SKM-1 treated with dmso at 0.1 percent for 144 hours (cell line): ENCODE results near the gene KIF3B.
"Not testable (repeated sequence)": the region's sequence is repeated elsewhere in the genome, so short reads cannot be mapped to it uniquely, and the experiment has no call there.

Experiments used
- DNase-seq: peaks from one replicate; lab custom pipeline; 2025; ENCODE audit not compliant: unreplicated experiment; lab: John Stamatoyannopoulos, UW

KIF3B gene

GRCh38 chr20:32246208-32246607, 31.2 kb upstream of the KIF3B start:
- DNase-seq, result not testable (repeated sequence)

- DNase-seq, result no peak
Observed at GRCh38 chr20:32248043-32248442, 29.4 kb upstream of the KIF3B start.

- peak; percentile 74 for DNase-seq
Observed at GRCh38 chr20:32249030-32249738, 28.3 kb upstream of the KIF3B start.

GRCh38 chr20:32251470-32251869, 26.0 kb upstream of the KIF3B start:
- DNase-seq, result no peak

- no peak for DNase-seq
Observed at GRCh38 chr20:32252189-32252588, 25.3 kb upstream of the KIF3B start.

GRCh38 chr20:32260973-32261372, 16.5 kb upstream of the KIF3B start:
- not testable (repeated sequence) for DNase-seq

- DNase-seq, result no peak
Observed at GRCh38 chr20:32261644-32262043, 15.8 kb upstream of the KIF3B start.

- no peak for DNase-seq
Observed at GRCh38 chr20:32263398-32263954, 14.0 kb upstream of the KIF3B start.

- no peak for DNase-seq
Observed at GRCh38 chr20:32271620-32272019, 5.8 kb upstream of the KIF3B start.

- no peak for DNase-seq
Observed at GRCh38 chr20:32274359-32274758, 3.1 kb upstream of the KIF3B start.

- not testable (repeated sequence) for DNase-seq
Observed at GRCh38 chr20:32275163-32275562, 2.3 kb upstream of the KIF3B start.

GRCh38 chr20:32278199-32278643, 770 bp downstream of the KIF3B start:
- DNase-seq, result peak; percentile 33

GRCh38 chr20:32281711-32282110, 4.3 kb downstream of the KIF3B start:
- DNase-seq, result no peak

- DNase-seq, result no peak
Observed at GRCh38 chr20:32282461-32282860, 5.0 kb downstream of the KIF3B start.

- DNase-seq, result no peak
Observed at GRCh38 chr20:32285082-32285620, 7.7 kb downstream of the KIF3B start.

- DNase-seq, result no peak
Observed at GRCh38 chr20:32285621-32286371, 8.3 kb downstream of the KIF3B start.

- no peak for DNase-seq
Observed at GRCh38 chr20:32287231-32287638, 9.8 kb downstream of the KIF3B start.

- DNase-seq, result no peak
Observed at GRCh38 chr20:32288225-32288849, 10.9 kb downstream of the KIF3B start.

GRCh38 chr20:32289299-32289660, 11.8 kb downstream of the KIF3B start:
- not testable (repeated sequence) for DNase-seq

GRCh38 chr20:32289661-32290431, 12.4 kb downstream of the KIF3B start:
- DNase-seq, result no peak

- no peak for DNase-seq
Observed at GRCh38 chr20:32291166-32291565, 13.7 kb downstream of the KIF3B start.
